ENCODE measurements around the gene CHN2. TPM values are rescaled to one million over a fixed set of nuclear protein-coding genes. Genes with fewer than 3 reads are reported as not detected.
A peak's percentile ranks its signal among the peaks of the same experiment; 100 is the strongest.

CHN2 gene
- total RNA-seq, 1 experiment from 2014 or later, result 5.0 TPM

- TF ChIP-seq CREM (CRISPR knock-in tag; IDR thresholded peaks at IDR 0.05), result no peak
- TF ChIP-seq TCF7 (CRISPR knock-in tag; IDR thresholded peaks at IDR 0.05; ENCODE audit: low read depth), result no peak
- peak; percentile 89 for TF ChIP-seq USF1 (CRISPR knock-in tag; IDR thresholded peaks at IDR 0.05)
- TF ChIP-seq ZNF232 (CRISPR knock-in tag; IDR thresholded peaks at IDR 0.05), result peak; percentile 75; the same call in 1 of the 2 replicates
- peak; percentile 74; the same call in 1 of the 2 replicates for TF ChIP-seq SMAD3 (CRISPR knock-in tag; IDR thresholded peaks at IDR 0.05; ENCODE audit: borderline replicate concordance)
- TF ChIP-seq HMGXB4 (CRISPR knock-in tag; IDR thresholded peaks at IDR 0.05), result 0 out of 2 replicates have a peak, but pooled peaks have one; percentile 19
- no peak for TF ChIP-seq ATF1 (CRISPR knock-in tag; IDR thresholded peaks at IDR 0.05)
Observed at GRCh38 chr7:29146057-29146706, 48.4 kb upstream of the CHN2 start, which contains the start of gene CPVL (continued).

- peak overlapping the region; percentile 96 for H3K4me3 Mint-ChIP-seq
- H3K27ac Mint-ChIP-seq, result no peak overlapping the region
- H3K27me3 Mint-ChIP-seq (ENCODE audit: low read depth), result peaks cover 13% of the 10 kb centered on the region
- POLR2A ChIA-PET, result no interaction called here
- no peaks in the 10 kb centered on the region for H3K9me3 Mint-ChIP-seq
- DNase-seq (ENCODE audit: low spot score) (no peak), ATAC-seq (peak; percentile 49)
- peaks cover 19% of the 10 kb centered on the region for H3K4me1 Mint-ChIP-seq
- TF ChIP-seq EMX1 (CRISPR knock-in tag; IDR thresholded peaks at IDR 0.05), result no peak
- no peak for TF ChIP-seq ZNF671 (CRISPR knock-in tag; IDR thresholded peaks at IDR 0.05)
- no peak for TF ChIP-seq PRDM15 (CRISPR knock-in tag; IDR thresholded peaks at IDR 0.05)
- no peak for TF ChIP-seq JAZF1 (CRISPR knock-in tag; IDR thresholded peaks at IDR 0.05)
- TF ChIP-seq NR3C1 (CRISPR knock-in tag; conservative IDR thresholded peaks at IDR 0.05; ENCODE audit: low read depth), result no peak
- no peak for TF ChIP-seq FOXP4 (CRISPR knock-in tag; IDR thresholded peaks at IDR 0.05)
- H3K36me3 Mint-ChIP-seq, result peaks cover 2% of the 10 kb centered on the region; the same call in 1 of the 2 replicates
- CTCF ChIA-PET, result interaction anchor here (0.7 to 5.8 kb wide), 8 partner anchors 33 to 218 kb away, joined by 3 to 31 read pairs (median 3); no protein-coding TSS in a partner anchor
Observed at GRCh38 chr7:29146888-29147609, 47.5 kb upstream of the CHN2 start.

- Mint-ChIP-seq H3K4me1 (peaks cover 19% of the 10 kb centered on the region), H3K27ac (no peak overlapping the region), H3K9me3 (no peaks in the 10 kb centered on the region), H3K36me3 (peaks cover 2% of the 10 kb centered on the region; the same call in 1 of the 2 replicates), H3K4me3 (no peak overlapping the region), H3K27me3 (ENCODE audit: low read depth) (peaks cover 13% of the 10 kb centered on the region)
- DNase-seq (ENCODE audit: low spot score) (no peak), ATAC-seq (no peak)
- CTCF ChIA-PET, result interaction anchor here (0.9 to 5.8 kb wide), 2 partner anchors 42 to 192 kb away, joined by 3 to 31 read pairs; no protein-coding TSS in a partner anchor
- POLR2A ChIA-PET, result no interaction called here
- TF ChIP-seq ZNF121 (CRISPR knock-in tag; IDR thresholded peaks at IDR 0.05) (no peak), SMAD4 (CRISPR knock-in tag; IDR thresholded peaks at IDR 0.05) (no peak), GRHL2 (CRISPR knock-in tag; IDR thresholded peaks at IDR 0.05; ENCODE audit: insufficient replicate concordance, severe bottlenecking) (no peak), IRF2 (CRISPR knock-in tag; IDR thresholded peaks at IDR 0.05; ENCODE audit: borderline replicate concordance, low read depth) (no peak), FOXJ3 (CRISPR knock-in tag; IDR thresholded peaks at IDR 0.05; ENCODE audit: borderline replicate concordance) (no peak), MYBL2 (CRISPR knock-in tag; IDR thresholded peaks at IDR 0.05) (no peak), PRRX2 (CRISPR knock-in tag; IDR thresholded peaks at IDR 0.05) (no peak), ATF6 (CRISPR knock-in tag; IDR thresholded peaks at IDR 0.05) (no peak), ZNF423 (CRISPR knock-in tag; IDR thresholded peaks at IDR 0.05) (no peak), ELF4 (CRISPR knock-in tag; IDR thresholded peaks at IDR 0.05; ENCODE audit: low read depth) (no peak)
Observed at GRCh38 chr7:29147821-29148220, 46.8 kb upstream of the CHN2 start.

Measured in WTC11 (cell line).